Activated CD8-positive, alpha-beta memory T cell treated with anti-CD3 and anti-CD28 coated beads, Interleukin-2, amount 50 U/mL, for 24 hours (primary cell): ENCODE results near the gene TEX13B.
"Not testable (repeated sequence)": the region's sequence is repeated elsewhere in the genome, so short reads cannot be mapped to it uniquely, and the experiment has no call there.

Source experiments
- DNase-seq: peaks from one replicate; pipeline ENCODE4 v3.0.0-alpha.2; 2020; ENCODE audit errors: extremely low read depth

TEX13B gene, protein sequence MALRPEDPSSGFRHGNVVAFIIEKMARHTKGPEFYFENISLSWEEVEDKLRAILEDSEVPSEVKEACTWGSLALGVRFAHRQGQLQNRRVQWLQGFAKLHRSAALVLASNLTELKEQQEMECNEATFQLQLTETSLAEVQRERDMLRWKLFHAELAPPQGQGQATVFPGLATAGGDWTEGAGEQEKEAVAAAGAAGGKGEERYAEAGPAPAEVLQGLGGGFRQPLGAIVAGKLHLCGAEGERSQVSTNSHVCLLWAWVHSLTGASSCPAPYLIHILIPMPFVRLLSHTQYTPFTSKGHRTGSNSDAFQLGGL

DNA sequence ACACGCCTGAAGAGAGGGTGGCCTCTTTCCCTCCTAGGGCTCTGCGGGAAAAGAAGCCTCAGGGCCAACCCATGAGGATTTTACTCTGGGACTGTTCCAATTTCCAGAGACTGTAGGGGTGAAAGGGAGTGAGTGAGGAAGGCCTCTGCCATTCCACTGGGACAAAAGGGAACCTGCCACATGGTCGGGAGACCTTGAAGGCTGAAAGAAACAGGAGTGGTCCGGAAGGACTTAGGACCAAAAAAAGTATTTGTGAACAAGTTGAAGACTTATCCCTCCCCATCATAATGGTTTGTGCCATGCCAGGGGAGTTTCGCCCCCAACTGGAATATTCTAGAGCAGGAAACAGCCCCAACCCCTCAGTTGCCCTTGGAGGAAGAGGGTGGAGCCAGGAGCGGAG is at the start of gene TEX13B:
TSS of gene TEX13B (minus strand) at position 15 of the 400 bp plus-strand sequence. CDS start 243 bp downstream, outside the sequence.
- no peak for DNase-seq

DNA sequence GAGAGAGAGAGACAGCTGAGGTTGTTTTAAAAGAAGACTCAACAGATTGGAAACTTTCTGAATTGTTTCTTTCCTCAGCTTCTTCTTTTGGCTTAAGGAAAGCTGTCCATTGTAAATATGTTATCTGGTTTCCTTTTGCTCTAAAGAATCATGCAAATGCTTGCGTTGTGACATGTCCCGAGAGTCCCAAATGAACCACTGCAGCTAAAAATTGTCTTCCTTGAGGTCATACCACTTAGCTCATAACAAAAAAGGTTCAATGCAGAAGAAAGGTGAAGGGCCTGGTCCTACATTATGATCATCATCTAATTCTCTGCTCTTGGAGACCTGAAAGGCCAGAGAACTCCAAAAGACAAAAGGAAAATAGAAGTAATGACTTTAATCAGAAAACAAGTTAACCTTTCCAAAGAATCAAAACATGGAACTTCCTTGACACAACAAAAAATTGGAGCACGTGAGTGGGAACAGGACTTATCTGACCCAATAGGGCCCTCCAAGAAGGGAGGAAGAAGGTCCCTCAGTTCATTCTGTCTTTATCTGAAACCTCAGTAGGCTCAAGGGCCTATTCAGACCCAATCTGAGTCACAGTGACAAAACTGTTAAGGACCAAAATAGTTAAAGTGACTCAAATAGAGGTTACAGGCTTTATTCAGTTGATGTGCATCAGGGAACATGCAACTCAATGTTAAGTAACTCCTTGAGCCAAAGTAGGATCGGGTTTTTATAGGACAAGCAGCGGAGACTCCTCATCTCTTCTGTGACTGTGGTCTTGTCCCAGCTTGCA is 48.0 kb upstream of the TEX13B start:
- no peak for DNase-seq

DNA sequence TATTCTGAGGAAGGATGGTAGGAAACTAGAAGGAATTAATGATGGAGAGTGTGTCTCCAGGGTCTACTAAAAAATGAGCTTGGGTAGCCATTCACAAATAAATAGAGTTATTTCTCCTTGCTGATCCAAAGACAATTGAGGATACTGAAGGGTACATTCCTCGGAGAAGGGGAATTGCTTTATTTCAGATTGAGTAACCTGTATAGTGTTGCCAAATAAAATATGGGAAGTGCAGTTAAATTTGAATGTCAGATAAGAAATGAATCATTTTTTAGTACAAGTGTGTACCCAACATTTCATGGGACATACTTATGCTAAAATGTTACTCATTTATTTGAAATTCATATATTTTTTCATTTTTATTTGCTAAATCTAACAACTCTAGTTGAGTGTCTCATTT is 46.7 kb upstream of the TEX13B start:
- no peak for DNase-seq

DNA sequence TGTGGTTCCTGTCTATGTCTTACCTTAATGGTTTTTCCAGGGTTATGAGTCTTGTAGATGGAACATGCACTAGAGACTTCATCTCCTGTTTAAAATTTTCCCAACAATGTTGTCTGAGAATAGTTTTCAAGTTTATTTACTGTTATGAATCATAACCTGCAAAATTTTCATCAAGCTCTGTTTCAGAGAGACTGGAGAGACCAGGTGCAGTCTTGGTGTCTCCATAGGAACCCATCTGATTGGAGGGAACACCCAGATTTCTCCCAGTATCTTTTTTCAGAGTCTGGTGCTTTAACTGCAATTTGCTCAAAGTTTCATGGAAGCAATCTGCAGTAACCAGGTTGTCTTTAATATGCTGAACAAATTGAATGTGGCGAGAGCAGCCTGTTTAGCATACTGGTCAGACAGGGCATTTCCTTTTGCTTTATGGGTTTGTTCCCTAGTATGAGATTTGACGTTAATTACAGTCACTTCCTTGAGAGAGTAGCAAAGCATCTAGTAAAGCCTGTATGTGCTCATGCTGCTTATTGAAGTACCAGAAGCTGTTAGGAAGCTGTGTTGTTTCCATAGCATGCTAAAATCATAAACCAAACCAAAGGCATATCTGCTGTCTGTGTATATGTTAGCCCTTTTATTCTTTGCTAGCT is 43.9 kb upstream of the TEX13B start:
- DNase-seq: no peak

DNA sequence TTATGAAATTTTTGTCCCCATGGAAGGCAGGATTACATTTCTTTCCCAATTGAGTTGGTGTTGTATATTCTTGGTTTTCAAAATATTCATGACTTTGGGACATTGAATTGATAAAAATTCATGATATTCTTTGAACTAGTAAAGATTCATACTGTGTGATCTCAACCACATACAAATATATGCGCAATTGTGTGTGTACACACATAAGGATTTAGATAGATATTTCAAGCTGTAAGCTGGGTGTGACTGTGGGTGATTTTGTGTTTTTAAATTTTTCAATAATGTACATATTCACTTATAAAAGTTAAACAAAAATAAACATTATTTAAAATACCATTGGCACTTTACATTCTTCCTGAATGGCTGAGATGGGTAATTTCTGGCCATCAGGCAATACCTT is 43.2 kb upstream of the TEX13B start:
- no peak for DNase-seq

DNA sequence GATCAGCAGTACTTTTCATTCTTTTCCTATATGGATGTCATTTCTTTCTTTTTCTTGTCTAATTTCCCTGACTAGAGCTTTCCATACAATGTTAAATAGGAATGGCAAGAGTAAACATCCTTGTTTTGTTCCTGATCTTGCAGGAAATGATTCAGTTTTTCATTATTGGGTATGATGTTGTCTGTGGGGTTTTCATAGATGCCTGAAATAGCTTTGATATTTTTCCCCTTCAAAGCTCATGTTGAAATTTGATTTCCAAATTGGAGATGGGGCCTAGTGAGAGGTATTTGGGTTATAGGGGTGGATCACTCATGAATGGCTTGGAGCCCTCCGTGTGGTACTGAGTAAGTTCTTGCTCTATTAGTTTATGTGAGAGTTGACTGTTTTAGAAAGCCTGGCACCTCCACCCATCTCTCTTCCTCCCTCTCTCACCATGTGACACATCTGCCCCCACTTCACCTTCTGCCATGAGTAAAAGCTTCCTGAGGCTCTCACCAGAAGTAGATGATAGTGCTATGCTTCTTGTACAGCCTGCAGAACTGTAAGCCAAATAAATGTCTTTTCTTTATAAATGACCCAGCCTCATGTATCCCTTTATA is 40.4 kb upstream of the TEX13B start:
- DNase-seq: no peak

DNA sequence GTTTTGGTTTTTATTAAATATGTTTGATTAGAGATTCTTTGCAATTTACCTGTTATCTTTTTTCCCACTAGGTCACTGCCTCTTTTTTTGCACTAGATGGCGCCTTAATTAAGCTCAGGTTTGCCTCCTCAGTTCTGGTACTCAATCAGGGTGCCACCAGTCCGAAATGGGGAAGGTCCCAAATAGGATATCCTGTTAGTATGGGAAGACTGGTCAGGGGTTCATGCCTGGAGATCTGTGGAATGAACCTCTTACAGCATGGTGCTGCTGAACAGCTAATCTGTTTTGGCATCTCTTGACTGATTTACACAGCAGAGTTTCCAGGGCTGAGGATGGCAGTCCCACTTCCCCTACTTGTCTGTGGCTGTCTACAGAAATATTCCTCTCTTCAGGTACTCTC is 38.5 kb upstream of the TEX13B start:
- DNase-seq: no peak

DNA sequence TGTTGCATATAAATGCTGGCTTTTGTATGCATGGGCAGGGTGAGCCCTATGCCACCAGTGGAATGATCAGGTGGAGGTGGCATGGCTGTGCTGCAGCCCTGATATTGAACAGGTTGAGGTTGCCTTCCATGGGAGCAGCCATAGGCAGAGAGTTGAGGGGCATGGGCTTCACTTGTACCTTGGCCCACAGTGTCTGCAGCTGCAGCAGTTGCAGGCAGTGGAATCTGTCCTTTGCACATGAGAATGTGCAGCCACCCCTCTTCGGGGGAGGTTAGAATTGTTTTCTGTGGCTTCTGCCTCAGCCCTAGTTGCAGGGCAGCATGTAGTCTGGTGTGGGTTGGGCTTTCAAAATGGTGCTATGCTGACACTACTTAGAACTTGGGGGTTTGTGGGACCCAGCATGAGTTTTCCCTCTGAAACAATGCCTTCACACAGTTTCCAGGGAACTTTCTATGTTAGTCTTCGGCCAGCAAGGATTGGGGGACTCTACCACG is 37.3 kb upstream of the TEX13B start:
- no peak for DNase-seq

DNA sequence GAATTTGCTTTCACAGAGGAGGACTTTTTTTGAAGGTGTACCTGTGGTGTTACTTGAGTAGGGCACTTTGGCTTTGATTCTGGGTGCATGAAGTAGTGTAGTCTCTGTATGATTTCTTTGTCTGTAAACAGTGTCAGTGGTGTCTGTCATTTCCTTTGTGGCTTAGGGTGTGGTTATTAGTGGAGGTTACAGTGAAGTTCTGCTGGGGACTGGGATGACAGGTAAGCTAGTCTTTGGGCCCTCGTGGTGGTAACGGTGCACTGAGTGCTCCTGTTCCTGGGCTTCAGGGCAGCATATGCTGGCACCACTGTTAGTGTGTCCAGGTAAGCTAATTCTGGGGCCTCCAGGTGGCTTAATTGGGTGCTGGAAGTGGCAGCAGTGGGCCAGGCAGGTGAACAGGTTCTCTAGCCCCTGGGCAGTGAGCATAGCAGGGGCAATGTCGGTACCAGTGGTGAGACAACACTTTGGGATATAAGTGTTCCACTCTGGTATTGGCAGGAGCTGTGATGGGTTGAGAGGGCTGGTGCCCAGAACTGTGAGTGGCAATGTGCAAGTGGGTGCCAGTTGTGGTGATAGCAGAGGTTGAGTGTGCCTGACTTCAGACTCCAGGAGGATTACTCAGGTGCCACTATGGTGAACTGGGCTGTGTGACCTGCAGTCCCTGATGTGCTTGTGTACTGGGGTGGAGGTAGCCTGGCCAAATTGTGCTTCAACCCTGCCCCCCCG is 36.6 kb upstream of the TEX13B start:
- DNase-seq: no peak

DNA sequence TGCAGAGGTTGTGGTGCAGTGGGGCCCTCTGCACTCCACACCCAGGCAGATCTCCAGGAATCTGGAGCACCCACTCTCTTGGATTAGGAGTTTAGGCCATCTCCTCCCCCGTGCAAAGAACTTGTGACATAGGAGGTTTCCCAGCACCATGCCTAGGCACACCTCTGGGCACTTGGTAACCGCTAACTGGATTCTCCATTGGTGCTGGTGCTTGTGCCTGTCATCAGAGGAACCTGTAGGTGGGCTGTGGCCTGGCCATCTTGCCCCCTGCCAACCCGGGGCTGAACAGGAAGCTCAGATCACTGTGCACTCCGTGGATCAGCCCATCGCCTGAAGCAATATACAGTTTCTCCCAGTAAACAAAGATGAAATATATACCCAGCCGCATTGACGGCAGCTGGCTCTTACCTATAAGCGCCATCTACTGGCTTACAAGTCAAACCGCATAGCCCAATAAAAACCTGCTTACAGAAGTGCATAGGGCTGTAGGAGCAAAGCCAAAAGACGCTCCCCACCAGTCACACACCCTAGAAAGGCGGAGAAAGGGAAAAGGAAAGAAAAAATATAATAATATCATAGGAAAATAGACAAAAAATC is 19.1 kb upstream of the TEX13B start:
- DNase-seq: no peak

DNA sequence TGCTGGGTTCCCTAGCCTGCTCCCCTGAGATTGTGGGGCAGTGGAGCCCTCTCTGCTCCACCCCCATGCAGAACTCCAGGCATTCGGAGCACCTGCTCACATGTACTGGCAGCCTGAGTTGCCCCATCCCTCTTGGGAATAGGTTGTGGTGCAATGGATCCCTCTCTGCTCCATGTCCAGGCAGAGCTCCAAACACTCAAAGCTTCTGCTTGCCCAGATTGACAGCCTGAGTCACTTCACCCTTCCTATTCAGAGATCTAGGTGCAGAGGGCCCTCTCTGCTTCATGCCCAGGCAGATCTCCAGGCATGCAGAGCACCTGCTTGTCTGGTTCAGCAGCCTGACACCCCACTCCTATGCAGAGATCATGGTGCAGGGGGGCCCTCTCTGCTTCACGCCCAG is 18.6 kb upstream of the TEX13B start:
- no peak for DNase-seq

DNA sequence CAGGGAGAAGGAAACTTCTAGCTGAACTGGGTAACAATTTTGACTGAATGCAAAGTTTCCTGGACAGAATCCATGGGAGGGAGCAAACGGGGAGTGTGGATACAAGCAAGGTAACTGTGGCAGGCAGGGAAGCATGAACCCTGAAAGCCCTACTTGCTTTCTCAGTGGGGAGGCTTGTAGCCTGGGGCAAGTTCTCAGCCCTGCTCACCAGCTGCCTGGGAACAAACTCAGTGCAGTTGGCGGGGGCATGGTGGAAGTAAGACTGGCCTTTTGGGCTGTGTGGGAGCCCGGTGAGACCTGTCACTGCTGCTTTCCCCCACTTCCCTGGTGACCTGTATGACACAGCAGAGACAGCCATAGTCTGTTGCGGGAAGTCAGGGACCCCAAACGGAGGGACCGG is 14.0 kb upstream of the TEX13B start:
- DNase-seq: no peak

DNA sequence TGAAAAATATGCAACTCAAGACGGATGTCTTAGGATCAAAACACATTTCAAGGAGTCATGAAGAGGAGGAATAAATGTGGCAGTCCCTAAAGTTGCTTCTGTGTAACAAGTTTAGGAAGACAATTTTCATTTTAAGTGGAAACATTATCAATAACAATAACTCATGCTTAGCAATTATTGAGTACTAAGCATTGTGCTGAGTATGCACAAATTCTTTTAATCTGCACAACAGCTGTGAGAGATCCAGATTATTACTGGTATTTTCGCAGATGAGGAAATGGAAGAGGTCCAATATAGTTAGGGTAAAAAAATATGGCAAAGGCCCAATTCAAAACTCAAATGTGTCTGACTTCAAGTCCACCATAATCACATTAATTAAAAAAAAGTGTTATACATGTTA is 2.9 kb upstream of the TEX13B start:
- no peak for DNase-seq

DNA sequence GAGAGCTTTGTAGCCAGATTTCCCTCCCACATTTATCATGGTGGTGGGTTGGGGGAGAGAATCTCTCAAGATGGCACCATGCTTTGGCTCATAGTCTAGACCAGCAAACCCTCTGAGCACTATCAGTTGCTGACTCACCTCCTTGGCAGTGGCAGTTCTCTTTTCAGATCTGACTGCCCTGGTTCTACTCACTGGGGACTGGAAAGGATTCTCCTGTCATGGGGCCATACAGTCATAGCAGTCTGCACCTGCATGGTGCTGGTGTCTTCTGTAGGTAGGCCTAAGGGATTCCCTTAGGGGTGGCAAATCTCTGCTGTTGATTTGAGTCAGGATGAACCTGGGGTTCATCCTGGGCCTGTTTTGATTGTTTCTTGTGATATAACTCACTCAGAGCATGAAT is 2.6 kb downstream of the TEX13B start:
- no peak for DNase-seq

DNA sequence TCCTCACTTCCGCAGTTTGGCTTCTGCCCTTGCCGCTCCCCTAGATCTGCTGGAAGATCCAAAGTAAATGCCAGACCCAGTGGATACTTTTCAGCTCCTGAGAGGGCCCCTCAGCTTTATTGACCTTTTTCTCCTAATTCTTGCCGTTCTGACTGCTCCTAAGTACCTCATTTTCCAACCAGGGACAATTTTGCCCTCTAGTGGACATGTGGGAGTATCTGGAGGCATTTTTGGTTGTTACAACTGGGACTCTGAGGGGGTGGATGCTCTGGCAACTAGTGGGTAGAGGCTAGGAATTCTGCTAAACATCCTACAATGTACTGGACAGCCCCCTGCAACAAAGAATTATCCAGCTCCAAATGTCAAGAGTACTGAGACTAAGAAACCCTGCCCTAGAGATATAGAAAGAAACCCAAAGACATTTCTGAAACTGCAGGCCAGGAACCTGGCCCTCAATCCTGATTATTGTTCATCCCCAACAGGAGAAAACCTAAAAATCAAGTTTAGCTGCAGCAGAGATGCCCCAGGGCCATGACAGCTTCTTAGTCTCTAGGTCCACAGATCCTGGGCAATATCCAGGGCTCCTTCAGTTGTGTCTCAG is 3.4 kb downstream of the TEX13B start:
- DNase-seq: no peak

DNA sequence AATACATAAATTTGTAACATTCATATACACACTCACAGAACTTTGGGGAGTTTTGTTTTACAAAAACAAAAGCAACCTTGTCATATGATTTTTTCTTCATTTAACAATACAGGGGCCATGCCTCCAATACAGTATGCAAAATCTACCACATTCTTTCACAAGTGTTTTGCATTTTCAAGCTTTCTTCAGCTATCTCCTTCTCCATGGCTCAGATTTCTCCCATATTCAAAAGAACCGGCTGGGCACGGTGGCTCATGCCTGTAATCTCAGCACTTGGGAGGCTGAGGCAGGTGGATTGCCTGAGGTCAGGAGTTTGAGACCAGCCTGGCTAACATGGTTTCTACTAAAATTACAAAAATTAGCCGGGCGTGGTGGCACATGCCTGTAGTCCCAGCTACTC is 4.1 kb downstream of the TEX13B start:
- no peak for DNase-seq

DNA sequence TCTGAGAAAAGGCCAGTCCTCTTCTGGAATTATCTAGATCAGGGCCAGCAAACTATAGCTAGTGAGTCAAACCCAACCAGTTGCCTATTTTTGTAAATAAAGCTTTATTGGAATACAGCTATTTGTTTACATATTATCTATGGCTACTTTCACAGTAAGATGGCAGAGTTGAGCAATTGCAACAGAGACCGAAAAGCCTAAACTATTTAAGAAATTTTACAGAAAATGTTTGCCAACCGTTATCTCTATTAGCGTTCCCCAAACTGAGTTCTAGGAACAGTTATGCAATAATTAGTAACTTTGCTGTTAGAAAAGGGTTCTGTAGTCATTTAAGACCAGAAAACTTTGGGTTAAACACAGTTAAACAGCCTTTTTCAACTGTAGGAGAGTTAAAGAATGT is 10.5 kb downstream of the TEX13B start:
- no peak for DNase-seq

DNA sequence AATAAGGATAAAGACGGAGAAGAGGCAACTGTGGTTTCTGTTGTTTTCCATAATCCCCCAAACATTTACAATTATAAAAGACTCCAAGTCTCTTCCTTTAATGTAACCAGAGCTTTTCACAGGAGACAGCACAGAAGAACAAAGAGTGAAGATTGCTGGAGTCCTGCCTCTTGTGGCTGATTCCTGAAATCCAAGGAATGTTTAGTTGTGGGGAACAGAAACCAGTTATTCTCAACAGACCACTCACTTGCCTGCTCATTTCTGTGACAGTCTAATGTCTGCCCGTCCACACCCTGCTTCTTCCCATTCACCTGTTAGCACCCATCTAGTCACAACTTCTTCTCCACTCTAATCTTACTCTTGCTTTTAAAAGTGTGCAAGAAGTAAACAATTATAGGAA is 12.1 kb downstream of the TEX13B start:
- no peak for DNase-seq

DNA sequence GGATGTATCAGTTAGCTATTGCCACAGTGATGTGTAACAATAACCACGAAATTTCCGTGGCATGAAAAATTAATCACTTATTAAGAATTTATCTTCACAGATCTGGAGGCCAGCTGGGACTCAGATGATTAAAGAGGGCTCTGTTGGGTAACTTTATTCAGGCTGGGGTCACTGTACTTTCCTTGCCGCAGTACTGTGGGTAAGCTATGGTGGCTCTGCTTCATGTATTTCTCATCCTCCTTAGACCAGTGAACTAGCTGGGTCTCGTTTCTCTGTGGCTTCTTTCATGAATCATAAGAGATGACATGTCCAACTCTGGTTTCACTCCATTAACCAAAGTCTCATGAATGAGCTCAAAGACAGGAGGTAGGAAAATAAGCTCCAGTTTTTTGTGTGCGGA is 13.5 kb downstream of the TEX13B start:
- DNase-seq: no peak

DNA sequence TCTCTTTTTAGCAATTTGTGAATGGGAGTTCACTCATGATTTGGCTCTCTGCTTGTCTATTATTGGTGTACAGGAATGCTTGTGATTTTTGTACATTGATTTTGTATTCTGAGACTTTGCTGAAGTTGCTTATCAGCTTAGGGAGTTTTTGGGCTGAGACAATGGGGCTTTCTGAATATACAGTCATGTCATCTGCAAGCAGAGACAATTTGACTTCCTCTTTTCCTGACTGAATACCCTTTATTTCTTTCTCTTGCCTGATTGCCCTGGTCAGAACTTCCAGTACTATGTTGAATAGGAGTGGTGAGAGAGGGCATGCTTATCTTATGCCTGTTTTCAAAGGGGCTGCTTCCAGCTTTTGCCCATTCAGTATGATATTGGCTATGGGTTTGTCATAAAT is 26.8 kb downstream of the TEX13B start:
- not testable (repeated sequence) for DNase-seq

DNA sequence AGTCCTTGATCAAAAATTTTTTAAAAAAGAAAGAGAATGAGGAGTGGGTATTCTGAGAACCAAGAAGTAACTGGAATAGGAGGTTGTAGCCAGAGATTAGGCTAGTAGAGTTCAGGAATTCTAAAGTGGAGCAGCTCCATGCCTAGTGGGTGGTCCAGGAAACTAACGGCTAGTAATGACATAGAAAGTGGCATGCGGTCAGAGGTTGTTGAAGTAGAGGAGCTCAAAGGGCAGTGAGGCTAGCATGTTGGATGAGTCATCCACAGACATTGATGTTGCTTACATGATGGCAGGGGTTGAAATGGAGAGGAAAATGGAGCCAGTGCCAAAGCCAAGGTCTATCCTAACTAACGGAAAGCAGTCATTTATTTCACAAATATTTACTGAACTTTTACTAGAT is 42.1 kb downstream of the TEX13B start:
- no peak for DNase-seq
